MCF 10A (cell line): ENCODE results near the gene AUTS2. TPM values are rescaled to one million over a fixed set of nuclear protein-coding genes. Genes with fewer than 3 reads are reported as not detected.

Experiments used
- BruUV-seq: library from RNA; stranded (reverse); fragments of 400-500 nt; replicated peaks from 2 replicates; lab custom pipeline; 2021; lab: Mats Ljungman, UMichigan
- CTCF ChIA-PET: fragments of 300-600 bp; sonication (Branson Sonifier 250); formaldehyde crosslinking; extraction: SDS; loops from one replicate; lab custom pipeline; 2021; ENCODE audit warnings: antibody characterized with exemption, inconsistent platforms; lab: Yijun Ruan, JAX
- POLR2A ChIA-PET: fragments of 300-600, 350-650 bp; sonication (Branson Sonifier 250); formaldehyde crosslinking; extraction: SDS; loops from one replicate; lab custom pipeline; 2020; ENCODE audit warnings: antibody characterized with exemption, inconsistent platforms; lab: Yijun Ruan, JAX
- DNase-seq: peaks from one replicate; pipeline ENCODE4 v3.0.0-alpha.2; 2018; ENCODE audit not compliant: unreplicated experiment
- H3K27ac Mint-ChIP-seq: one replicate; pipeline ENCODE4 v1.8.0; 2022; ENCODE audit warnings: mild to moderate bottlenecking, low read depth, mixed read lengths; ENCODE audit not compliant: unreplicated experiment
- H3K27me3 Mint-ChIP-seq: one replicate; pipeline ENCODE4 v1.8.0; 2022; ENCODE audit warnings: mixed read lengths; ENCODE audit not compliant: insufficient read depth, unreplicated experiment
- H3K36me3 Mint-ChIP-seq: one replicate; pipeline ENCODE4 v1.8.0; 2022; ENCODE audit warnings: mild to moderate bottlenecking, moderate library complexity, mixed read lengths; ENCODE audit not compliant: insufficient read depth, unreplicated experiment
- H3K4me1 Mint-ChIP-seq: one replicate; pipeline ENCODE4 v1.8.0; 2022; ENCODE audit warnings: mixed read lengths; ENCODE audit not compliant: insufficient read depth, unreplicated experiment
- H3K4me3 Mint-ChIP-seq: one replicate; pipeline ENCODE4 v1.8.0; 2022; ENCODE audit warnings: mild to moderate bottlenecking, moderate library complexity, mixed read lengths; ENCODE audit not compliant: unreplicated experiment
- H3K9me3 Mint-ChIP-seq: one replicate; pipeline ENCODE4 v1.8.0; 2022; ENCODE audit warnings: mixed read lengths; ENCODE audit not compliant: unreplicated experiment
- intact Hi-C: fragments of 100-400 bp; cut with micrococcal nuclease; formaldehyde crosslinking; loops from 2 replicates; pipeline ENCODE4 v1.14.1; 2022
- total RNA-seq: library from RNA; stranded (reverse); gene quantifications from 2 replicates; pipeline ENCODE4 v1.2.3, GENCODE V29; 2022
- TF ChIP-seq, protein P1 (sequence below): fragments of 200-600 bp; IDR thresholded peaks from one replicate; pipeline ENCODE4 v1.8.0; 2022; ENCODE audit warnings: antibody characterized with exemption, mild to moderate bottlenecking; ENCODE audit not compliant: unreplicated experiment

AUTS2 gene
- total RNA-seq, 1 experiment from 2014 or later = 1.3 TPM

GRCh38 chr7:69693042-69693441 lies 94.8 kb downstream of the AUTS2 start:
- TF ChIP-seq, protein P1, sequence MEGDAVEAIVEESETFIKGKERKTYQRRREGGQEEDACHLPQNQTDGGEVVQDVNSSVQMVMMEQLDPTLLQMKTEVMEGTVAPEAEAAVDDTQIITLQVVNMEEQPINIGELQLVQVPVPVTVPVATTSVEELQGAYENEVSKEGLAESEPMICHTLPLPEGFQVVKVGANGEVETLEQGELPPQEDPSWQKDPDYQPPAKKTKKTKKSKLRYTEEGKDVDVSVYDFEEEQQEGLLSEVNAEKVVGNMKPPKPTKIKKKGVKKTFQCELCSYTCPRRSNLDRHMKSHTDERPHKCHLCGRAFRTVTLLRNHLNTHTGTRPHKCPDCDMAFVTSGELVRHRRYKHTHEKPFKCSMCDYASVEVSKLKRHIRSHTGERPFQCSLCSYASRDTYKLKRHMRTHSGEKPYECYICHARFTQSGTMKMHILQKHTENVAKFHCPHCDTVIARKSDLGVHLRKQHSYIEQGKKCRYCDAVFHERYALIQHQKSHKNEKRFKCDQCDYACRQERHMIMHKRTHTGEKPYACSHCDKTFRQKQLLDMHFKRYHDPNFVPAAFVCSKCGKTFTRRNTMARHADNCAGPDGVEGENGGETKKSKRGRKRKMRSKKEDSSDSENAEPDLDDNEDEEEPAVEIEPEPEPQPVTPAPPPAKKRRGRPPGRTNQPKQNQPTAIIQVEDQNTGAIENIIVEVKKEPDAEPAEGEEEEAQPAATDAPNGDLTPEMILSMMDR = no peak
- ChIA-PET POLR2A (no interaction called here), CTCF (no interaction called here)
- H3K36me3 Mint-ChIP-seq = no peaks in the 10 kb centered on the region
- intact Hi-C loops = no loop called here
- no peak for DNase-seq
- H3K4me1 Mint-ChIP-seq = no peaks in the 10 kb centered on the region
- peaks cover 9% of the 10 kb centered on the region for H3K9me3 Mint-ChIP-seq
- no peaks in the 10 kb centered on the region for H3K27me3 Mint-ChIP-seq
- no peak overlapping the region for H3K27ac Mint-ChIP-seq
- no peak overlapping the region for H3K4me3 Mint-ChIP-seq
- no TSS peak for BruUV-seq

- ChIA-PET CTCF (no interaction called here), POLR2A (no interaction called here)
- H3K4me3 Mint-ChIP-seq = no peak overlapping the region
- no peak overlapping the region for H3K27ac Mint-ChIP-seq
- intact Hi-C loops = no loop called here
- no peak for DNase-seq
- H3K36me3 Mint-ChIP-seq = no peaks in the 10 kb centered on the region
- no peaks in the 10 kb centered on the region for H3K4me1 Mint-ChIP-seq
- peaks cover 17% of the 10 kb centered on the region for H3K9me3 Mint-ChIP-seq
- BruUV-seq = no TSS peak
- TF ChIP-seq, protein P1 = no peak
- no peaks in the 10 kb centered on the region for H3K27me3 Mint-ChIP-seq
Observed at GRCh38 chr7:69696054-69696591, 97.8 kb downstream of the AUTS2 start.

- Mint-ChIP-seq H3K27ac (no peak overlapping the region), H3K27me3 (no peaks in the 10 kb centered on the region), H3K9me3 (peaks cover 13% of the 10 kb centered on the region), H3K36me3 (no peaks in the 10 kb centered on the region), H3K4me3 (no peak overlapping the region), H3K4me1 (no peaks in the 10 kb centered on the region)
- CTCF ChIA-PET = no interaction called here
- no peak for DNase-seq
- BruUV-seq = no TSS peak
- TF ChIP-seq, protein P1 = no peak
- intact Hi-C loops = no loop called here
- POLR2A ChIA-PET = no interaction called here
Observed at GRCh38 chr7:69696686-69697685, 98.7 kb downstream of the AUTS2 start.

GRCh38 chr7:69698109-69698825 lies 100.0 kb downstream of the AUTS2 start:
- CTCF ChIA-PET = no interaction called here
- POLR2A ChIA-PET = no interaction called here
- Mint-ChIP-seq H3K9me3 (peaks cover 7% of the 10 kb centered on the region), H3K4me1 (no peaks in the 10 kb centered on the region), H3K27me3 (no peaks in the 10 kb centered on the region), H3K27ac (no peak overlapping the region), H3K4me3 (no peak overlapping the region), H3K36me3 (no peaks in the 10 kb centered on the region)
- TF ChIP-seq, protein P1 = no peak
- no TSS peak for BruUV-seq
- DNase-seq = no peak
- intact Hi-C loops = no loop called here
